NCI-H510A treated with DMSO at 0.1 percent for 48 hours (cell line): ENCODE data around the gene REM1.
"Not testable (repeated sequence)": the region's sequence is repeated elsewhere in the genome, so short reads cannot be mapped to it uniquely, and the experiment has no call there.

ENCODE experiments used
- DNase-seq: peaks from one replicate; lab custom pipeline; 2025; lab: John Stamatoyannopoulos, UW

Gene REM1

GRCh38 chr20:31485450-31486339 lies 10.6 kb downstream of the REM1 start:
- DNase-seq, result no peak

GRCh38 chr20:31488115-31488514 lies 13.0 kb downstream of the REM1 start:
- no peak for DNase-seq

GRCh38 chr20:31489152-31489551 lies 14.1 kb downstream of the REM1 start:
- no peak for DNase-seq

- no peak for DNase-seq
Observed at GRCh38 chr20:31490752-31491151, 15.7 kb downstream of the REM1 start.

- DNase-seq, result no peak
Observed at GRCh38 chr20:31494131-31494530, 19.0 kb downstream of the REM1 start.

- DNase-seq, result no peak
Observed at GRCh38 chr20:31496761-31497295, 21.7 kb downstream of the REM1 start.

- DNase-seq, result no peak
Observed at GRCh38 chr20:31497838-31498540, 22.9 kb downstream of the REM1 start.

GRCh38 chr20:31500527-31500926 lies 25.4 kb downstream of the REM1 start:
- DNase-seq, result no peak

GRCh38 chr20:31502884-31503673 lies 28.0 kb downstream of the REM1 start:
- peak; percentile 20 for DNase-seq

GRCh38 chr20:31505903-31506302 lies 30.8 kb downstream of the REM1 start:
- DNase-seq, result no peak

- no peak for DNase-seq
Observed at GRCh38 chr20:31508517-31509244, 33.6 kb downstream of the REM1 start.

- DNase-seq, result peak; percentile 85
Observed at GRCh38 chr20:31514154-31515071, 39.3 kb downstream of the REM1 start, which contains the start of gene HM13. Gene HM13 (plus strand): TSS chr20:31514442. CDS start chr20:31514552, 110 bp downstream.

- DNase-seq, result no peak
Observed at GRCh38 chr20:31515072-31515774, 40.1 kb downstream of the REM1 start.

GRCh38 chr20:31515775-31516107 lies 40.7 kb downstream of the REM1 start:
- no peak for DNase-seq

- no peak for DNase-seq
Observed at GRCh38 chr20:31516166-31516565, 41.1 kb downstream of the REM1 start.

GRCh38 chr20:31516651-31517050 lies 41.6 kb downstream of the REM1 start:
- DNase-seq, result no peak

GRCh38 chr20:31517373-31517772 lies 42.3 kb downstream of the REM1 start:
- no peak for DNase-seq

- DNase-seq, result not testable (repeated sequence)
Observed at GRCh38 chr20:31521267-31521666, 46.2 kb downstream of the REM1 start.

- DNase-seq, result no peak
Observed at GRCh38 chr20:31522731-31523130, 47.6 kb downstream of the REM1 start.
